ENCODE results near the gene ACTN4.

The ACTN4 gene

GRCh38 chr19:38697641-38698071 is 50.2 kb downstream of the ACTN4 start:
- no peak for DNase-seq

GRCh38 chr19:38698225-38699026 is 51.0 kb downstream of the ACTN4 start:
- no peak for DNase-seq

GRCh38 chr19:38699027-38699346 is 51.5 kb downstream of the ACTN4 start:
- DNase-seq = peak in 1 of 2 experiments; percentile 40

GRCh38 chr19:38699647-38700349 is 52.3 kb downstream of the ACTN4 start:
- DNase-seq = no peak

- no peak for DNase-seq
Observed at GRCh38 chr19:38700350-38700901, 53.0 kb downstream of the ACTN4 start.

GRCh38 chr19:38700902-38701454 is 53.5 kb downstream of the ACTN4 start:
- no peak for DNase-seq

GRCh38 chr19:38701455-38702063 is 54.1 kb downstream of the ACTN4 start:
- DNase-seq = no peak

- DNase-seq = no peak
Observed at GRCh38 chr19:38702278-38702677, 54.8 kb downstream of the ACTN4 start.

GRCh38 chr19:38703509-38703908 is 56.1 kb downstream of the ACTN4 start:
- no peak for DNase-seq

GRCh38 chr19:38704488-38705026 is 57.1 kb downstream of the ACTN4 start:
- no peak for DNase-seq

- no peak for DNase-seq
Observed at GRCh38 chr19:38705197-38706019, 58.0 kb downstream of the ACTN4 start.

- DNase-seq = no peak
Observed at GRCh38 chr19:38706792-38707511, 59.5 kb downstream of the ACTN4 start.

GRCh38 chr19:38707512-38708114 is 60.2 kb downstream of the ACTN4 start:
- no peak for DNase-seq

GRCh38 chr19:38708413-38709024 is 61.1 kb downstream of the ACTN4 start:
- DNase-seq = no peak

- DNase-seq = no peak
Observed at GRCh38 chr19:38709119-38709518, 61.7 kb downstream of the ACTN4 start.

- DNase-seq = no peak
Observed at GRCh38 chr19:38709671-38710415, 62.4 kb downstream of the ACTN4 start.

GRCh38 chr19:38710416-38710702 is 62.9 kb downstream of the ACTN4 start:
- DNase-seq = no peak

- DNase-seq = no peak
Observed at GRCh38 chr19:38710928-38711725, 63.7 kb downstream of the ACTN4 start.

GRCh38 chr19:38711726-38712153 is 64.3 kb downstream of the ACTN4 start:
- DNase-seq = no peak
